COLO668 (cell line): ENCODE data around the gene PRR35.

Experiments
- DNase-seq: peaks from one replicate; lab custom pipeline; 2025; ENCODE audit not compliant: unreplicated experiment; lab: John Stamatoyannopoulos, UW

The PRR35 gene

DNA sequence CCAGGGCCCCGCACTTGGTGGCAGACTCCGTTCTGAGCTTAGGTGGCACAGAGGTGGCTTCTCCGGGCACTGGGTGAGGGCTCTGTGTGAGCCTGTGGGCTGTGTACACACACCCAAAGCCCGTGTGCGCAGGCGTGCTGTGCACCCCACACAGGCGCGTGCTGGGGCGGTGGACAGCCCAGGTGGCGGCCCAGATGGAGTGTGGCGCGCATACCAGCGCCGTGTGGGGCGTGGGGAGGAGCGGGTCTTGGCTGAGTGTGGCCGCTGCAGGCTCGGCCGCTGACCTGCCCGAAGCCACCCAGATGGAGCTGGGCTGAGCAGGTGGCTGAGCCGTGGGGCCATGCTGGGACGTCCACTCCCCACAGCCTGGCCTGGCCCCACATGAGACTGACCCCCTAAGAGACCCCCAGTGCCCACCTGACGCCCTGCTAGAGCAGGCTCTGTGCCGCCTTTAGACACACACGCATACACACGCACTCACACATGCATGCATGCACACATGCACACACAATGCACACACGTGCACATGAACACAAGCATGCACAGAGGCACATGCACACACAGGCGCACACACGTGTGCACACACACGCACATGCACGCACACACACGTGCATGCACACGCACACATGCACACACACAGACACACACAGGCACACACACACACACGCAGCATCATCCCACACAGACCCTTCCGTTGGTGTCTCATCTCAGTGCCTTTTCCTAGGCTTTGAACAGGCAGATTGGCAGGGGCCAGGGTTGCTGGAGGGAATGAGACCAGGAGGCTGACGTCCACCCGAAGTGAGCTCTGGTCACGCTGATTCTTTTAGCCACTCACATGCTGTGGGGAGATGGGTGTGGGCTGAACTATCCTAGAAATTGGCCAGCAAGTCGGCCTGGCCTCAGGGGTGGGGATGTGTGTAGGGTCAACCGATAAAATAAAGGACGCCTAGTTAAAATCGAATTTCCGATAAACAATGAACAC is 2.1 kb downstream of the PRR35 start:
- DNase-seq = peak; percentile 17

DNA sequence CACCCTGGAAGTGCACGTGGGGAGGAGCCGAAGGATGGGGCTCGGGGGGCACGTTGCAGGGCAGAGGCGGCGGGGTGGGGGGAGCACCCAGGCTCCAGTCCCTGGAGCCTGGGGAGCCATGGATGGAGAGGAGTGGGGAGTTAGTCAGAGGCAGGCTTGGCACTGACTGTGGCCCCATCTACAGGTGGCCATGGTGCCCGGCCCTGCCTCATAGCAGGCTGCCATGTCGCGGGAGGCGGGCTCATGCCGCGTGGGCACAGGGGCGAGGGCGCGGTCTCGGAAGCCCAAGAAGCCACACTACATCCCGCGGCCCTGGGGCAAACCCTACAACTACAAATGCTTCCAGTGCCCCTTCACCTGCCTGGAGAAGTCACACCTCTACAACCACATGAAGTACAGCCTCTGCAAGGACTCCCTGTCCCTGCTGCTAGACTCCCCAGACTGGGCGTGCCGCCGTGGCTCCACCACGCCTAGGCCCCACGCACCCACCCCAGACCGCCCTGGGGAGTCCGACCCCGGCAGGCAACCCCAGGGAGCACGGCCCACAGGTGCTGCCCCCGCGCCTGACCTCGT is 3.0 kb downstream of the PRR35 start:
- no peak for DNase-seq

DNA sequence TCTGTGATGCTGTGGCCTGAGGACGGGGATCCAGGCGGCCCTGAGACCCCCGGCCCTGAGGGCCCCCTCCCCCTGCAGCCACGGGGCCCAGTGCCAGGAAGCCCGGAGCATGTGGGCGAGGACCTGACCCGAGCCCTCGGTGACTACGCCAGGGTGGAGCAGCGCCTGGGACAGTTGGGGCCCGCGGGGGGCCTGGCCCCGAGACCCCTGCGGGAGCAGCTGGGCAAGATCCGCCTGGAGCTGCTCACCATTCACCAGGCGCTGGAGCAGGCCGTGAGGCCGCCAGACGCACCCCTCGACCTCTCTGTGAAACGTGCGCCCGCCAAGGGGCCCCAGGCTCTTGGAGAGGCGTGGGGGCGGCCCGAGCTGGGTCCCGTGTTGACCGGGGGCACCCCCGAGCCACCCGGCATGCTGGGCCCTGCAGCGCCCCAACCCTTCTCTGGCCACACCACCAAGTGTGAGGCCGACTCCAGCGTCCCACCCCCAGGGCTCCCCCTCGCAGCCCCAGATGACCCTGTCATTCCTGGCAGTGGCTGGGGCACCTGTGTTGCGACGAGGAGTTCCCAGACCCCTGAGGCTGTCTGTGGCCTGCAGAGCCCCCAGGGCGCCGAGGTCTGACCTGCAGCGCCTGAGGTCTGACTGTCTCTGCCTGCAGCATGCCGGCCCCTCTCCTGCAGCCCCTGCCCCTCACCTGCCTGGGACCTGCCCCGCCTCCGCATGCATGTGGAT is 4.7 kb downstream of the PRR35 start:
- no peak for DNase-seq

DNA sequence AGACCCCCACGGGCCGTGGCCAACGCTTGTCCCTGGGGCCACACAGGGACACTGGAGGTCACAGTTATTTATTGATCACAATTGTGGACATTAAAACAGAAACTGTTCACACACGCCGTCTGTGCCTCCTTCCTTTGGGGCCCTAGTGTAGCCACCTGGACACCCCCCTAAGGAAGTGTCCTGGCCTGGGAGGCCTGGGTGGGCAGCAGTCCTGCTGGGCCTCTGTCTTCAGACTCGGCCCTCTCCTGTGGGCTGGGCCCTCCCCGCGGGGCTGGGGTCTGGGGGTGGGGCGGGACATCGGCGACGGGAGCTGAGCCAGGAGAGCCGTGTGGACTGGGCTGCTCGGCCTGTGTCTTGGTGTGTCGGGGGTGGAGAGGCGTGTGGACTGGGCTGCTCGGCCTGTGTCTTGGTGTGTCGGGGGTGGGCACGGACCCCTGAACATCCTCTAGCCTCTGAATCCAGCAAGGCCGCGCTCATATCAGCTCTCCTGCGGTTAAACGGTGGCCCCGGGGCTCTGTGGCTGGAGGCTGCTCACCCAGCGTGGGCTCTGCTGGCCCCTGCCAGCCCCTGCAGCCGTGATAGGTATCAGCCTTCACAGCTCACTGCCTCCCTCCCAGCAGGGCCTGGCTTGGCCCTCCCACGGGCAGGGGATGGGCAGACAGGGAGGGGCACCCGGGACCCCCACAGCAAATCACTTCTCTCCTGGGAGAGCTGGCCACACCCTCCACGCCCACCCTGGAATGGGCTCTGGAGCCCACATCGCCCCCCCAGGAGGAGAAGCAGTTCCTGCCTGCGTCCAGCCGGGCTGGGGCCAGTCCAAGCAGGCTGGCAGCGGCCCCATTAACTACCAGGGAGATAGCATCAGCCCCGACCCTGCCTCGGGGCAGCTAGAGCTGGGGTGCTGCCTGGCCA is 5.5 kb downstream of the PRR35 start:
- no peak for DNase-seq

DNA sequence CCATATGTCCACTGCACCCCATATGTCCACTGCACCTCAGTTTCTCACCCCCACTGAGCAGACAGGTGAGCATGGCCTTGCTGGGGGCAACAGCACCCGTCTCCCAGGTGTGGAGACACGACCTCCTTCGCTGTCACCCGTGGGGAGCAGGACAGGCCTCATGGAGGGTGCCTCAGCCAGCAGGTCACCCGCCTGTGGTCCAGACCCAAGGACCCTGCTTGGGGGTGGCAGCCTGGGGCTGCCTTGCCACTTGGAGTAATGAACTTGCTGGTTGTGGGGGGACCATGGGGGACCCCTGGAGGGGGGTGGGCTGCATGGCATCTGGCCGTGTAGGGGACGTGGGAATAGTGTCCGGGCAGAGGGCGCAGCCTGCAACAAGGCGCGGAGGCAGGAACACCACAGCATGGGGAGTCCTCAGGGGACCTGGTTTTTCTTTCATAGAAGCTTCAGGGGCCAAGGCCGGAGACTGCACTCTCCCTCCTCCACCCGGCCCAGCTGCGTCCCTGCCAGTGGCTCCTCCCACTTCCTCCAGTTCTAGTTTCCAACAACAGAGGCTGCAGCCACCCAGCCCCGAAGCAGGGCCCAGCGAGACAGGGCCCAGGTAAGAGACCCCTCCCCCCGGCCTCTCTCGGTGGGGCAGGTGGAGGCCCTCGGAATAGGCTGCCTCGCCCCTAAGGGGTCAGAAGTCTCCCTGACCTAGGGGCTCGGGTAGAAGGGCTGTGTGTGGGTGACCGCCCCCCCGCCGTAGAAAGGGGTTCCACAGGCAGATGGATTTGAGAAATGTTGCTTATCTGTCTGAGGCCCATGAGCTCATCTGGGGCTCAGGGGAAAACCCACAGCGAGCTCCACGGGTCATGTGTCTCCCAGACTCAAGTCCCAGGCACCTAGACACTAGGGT is 6.5 kb downstream of the PRR35 start, which contains the start of gene NHLRC4:
NHLRC4 (plus strand) TSS at position 531 of the 898 bp plus-strand sequence. CDS start 1,043 bp downstream, outside the sequence.
- peak; percentile 68 for DNase-seq

DNA sequence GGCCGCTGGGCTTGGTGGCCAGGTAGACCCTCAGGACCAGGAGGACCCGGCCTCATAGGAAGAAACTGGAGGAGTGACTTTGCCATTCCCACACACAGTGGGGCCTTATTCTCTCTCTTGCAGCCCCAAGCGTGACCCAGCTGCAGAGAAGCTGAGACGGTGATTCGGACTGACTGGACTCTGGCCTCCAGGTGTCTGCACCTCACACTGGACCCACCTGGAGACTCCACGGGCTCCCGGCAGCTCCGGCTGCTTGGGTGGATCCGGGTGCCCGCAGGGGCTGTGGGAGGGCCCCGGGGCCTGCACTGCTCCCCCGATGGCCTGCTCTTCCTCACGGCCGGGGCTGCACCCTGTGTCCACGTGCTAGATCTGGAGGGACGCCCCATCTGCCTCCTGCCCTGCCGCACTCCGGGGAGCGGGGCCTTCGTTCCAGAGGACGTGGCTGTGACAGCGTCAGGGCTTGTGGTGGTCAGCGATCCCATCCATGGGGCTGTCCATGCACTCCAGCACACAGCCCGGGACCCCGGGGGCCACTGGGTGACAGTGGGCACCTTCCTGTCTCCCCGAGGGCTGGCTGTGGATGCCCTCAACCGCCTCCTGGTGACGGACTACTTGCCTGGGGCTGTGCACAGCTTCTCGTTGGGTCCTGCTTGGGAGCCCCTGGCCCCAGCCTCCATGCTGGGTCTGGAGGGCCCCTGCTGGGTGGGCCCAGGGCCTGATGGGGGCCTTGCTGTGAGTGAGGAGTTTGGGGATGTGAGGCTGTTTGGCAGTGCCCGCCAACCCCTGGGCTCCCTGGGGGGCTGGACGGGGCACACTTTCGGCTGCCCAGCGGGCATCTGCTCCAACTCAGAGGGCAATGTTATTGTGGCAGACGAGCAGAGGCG is 7.4 kb downstream of the PRR35 start:
- no peak for DNase-seq

DNA sequence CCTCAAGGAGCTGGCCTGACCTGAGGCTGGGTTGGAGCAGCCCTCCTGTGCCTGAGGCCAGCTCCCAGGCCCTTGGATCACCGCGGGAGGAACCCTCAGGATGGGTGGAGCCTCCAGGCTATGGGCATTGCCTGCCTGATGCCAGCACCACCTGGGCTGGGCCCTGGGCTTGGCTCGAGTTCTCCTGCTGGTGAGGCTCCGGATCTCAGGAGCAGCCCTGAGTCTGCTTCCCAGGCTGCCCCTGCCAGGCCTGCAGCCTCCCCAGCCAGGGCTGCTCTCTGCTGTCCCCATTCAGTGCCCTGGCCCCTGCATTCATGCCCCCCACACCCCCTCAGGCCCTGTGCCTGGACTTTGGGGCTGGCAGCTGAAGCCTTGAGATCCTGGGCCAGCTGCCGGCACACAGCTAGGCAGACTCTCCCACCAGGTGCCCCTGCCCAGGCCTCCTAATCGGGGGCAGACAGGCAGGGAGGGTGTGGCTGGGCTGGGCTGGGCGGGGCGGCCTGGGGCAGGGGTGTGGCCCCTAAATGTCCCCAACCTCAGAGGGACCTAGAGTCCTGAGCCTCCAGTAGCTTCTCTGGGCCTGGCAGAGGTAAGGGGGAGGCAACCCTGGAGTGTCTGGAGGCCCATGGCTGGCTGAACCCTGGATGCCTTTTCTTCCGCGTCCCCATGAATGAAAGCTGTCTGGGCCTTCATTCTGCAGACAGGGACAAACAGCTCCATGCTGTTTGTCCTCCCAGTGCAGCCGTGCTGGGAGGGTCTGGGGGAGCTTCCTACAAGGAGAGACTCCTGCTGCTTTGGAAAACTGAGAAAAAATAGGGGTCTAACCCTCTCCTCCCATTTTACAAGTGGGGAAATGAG is 8.4 kb downstream of the PRR35 start:
- no peak for DNase-seq

DNA sequence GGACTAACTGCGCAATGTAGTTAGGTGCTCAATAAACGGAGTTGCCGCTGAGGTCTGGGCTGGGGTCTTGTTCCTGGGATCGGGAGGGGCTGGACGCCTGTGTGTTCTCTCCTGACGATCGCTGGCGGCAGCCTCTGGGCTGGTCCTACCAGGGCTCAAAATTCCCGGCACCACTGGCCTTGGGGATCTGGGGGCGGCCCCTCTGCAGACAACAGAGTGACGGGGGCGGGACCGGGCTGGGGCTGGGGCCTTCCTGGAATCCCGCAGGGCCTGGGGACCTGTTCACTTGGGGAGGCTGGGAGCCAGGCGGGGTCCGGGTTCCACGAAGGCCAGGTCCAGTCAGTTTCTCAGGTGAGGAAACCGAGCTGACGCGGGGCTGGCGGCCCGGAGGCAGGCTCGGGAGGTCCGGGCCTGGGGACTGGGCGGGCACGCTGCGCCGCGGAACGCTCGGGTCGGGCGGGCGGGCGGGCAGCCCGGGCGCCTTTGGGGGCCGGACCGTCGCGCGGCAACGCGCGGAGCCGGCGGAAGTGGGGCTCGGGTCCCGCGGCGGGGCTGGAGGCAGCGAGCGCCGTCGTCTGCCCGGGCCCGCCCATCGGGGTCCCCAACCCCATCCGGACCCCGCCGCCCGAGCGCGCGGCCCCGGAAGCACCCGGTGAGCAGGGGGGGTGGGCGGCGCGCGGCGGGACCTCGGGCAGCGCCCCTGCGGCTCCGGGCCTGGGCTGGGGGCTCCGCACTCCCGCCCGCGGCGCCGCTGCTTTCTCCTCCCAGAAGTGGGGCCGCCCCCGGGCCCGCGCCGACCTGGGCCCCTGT is 9.5 kb downstream of the PRR35 start, which contains the start of gene PIGQ:
PIGQ (plus strand) TSS at position 524 of the 810 bp plus-strand sequence. CDS start 4,107 bp downstream, outside the sequence.
- DNase-seq = peak; percentile 76

DNA sequence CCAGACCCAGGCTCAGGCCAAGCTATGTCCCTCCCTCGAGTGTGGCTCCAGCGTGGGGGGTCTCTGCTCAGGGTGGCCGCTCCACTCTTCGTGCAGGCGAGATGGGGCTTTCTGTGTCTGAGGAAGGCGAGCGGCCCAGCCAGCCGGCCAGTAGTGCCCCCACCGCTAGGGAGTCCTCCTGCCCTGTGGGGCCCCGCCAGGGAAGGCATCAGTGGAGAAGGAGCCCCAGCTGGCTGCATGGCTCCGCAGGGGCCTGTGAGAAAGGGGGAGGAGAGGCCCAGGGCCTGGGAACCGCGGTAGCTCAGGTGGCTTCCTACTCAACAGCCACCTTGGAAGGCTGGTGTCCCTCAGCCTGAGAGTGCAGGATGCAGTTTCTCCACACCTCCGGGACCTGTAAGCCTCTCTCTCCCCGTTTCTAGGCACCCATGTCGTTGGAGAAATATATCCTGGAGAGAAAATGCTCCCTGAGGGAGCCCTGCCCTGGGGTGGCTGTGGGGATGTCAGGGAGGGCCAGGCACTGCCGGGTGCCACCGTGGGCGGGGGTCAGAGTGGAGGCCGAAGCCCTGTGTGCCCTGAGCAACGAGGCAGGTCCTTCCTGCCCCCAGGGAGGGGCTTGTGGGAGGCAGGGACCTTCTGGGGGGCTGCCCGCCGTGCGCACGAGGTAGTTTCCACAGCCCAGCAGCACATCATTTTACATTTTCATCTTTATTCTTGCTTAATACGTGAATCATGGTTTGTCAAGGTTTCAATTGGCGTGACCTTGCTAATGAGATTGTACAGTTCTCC is 12.9 kb downstream of the PRR35 start:
- DNase-seq = no peak

DNA sequence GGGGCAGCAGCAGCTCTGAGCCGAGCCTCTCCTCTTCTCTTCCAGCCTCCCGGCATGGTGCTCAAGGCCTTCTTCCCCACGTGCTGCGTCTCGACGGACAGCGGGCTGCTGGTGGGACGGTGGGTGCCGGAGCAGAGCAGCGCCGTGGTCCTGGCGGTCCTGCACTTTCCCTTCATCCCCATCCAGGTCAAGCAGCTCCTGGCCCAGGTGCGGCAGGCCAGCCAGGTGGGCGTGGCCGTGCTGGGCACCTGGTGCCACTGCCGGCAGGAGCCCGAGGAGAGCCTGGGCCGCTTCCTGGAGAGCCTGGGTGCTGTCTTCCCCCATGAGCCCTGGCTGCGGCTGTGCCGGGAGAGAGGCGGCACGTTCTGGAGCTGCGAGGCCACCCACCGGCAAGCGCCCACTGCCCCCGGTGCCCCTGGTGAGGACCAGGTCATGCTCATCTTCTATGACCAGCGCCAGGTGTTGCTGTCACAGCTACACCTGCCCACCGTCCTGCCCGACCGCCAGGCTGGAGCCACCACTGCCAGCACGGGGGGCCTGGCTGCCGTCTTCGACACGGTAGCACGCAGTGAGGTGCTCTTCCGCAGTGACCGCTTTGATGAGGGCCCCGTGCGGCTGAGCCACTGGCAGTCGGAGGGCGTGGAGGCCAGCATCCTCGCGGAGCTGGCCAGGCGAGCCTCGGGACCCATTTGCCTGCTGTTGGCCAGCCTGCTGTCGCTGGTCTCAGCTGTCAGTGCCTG is 14.0 kb downstream of the PRR35 start:
- peak; percentile 24 for DNase-seq

DNA sequence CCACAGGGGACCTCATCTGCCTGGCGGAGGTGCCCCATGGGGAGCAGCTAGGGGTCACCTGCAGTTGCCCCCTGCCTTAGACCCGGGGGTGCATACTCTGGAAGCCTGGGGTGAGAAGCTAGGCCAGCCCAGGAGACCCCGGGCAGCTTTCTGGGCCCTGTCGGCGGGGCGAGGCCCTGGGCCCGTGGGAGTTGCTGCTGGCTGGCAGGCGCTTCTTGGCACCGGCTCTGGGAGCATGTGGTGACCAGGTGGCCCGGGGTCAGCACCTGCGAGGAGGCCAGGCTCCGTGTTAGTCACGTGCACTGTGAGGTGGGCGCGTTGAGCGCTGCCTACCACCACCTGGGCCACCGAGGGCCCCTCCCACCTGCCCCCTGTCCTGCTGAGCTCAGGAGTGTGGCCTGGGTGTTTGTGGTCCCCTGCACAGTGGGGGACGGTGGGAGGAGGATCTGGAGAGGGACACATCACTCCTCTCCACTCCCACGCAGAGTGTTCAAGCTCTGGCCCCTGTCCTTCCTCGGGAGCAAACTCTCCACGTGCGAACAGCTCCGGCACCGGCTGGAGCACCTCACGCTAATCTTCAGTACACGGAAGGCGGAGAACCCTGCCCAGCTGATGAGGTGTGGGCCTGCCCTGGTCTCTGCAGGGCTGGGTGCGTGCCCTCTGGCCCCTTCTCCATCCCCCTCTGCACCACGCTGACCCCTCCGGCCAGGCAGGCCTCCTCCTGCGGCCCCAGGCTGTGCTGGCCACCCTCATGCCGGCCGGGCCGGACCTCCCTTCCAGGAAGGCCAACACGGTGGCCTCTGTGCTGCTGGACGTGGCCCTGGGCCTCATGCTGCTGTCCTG is 15.4 kb downstream of the PRR35 start:
- DNase-seq = no peak

DNA sequence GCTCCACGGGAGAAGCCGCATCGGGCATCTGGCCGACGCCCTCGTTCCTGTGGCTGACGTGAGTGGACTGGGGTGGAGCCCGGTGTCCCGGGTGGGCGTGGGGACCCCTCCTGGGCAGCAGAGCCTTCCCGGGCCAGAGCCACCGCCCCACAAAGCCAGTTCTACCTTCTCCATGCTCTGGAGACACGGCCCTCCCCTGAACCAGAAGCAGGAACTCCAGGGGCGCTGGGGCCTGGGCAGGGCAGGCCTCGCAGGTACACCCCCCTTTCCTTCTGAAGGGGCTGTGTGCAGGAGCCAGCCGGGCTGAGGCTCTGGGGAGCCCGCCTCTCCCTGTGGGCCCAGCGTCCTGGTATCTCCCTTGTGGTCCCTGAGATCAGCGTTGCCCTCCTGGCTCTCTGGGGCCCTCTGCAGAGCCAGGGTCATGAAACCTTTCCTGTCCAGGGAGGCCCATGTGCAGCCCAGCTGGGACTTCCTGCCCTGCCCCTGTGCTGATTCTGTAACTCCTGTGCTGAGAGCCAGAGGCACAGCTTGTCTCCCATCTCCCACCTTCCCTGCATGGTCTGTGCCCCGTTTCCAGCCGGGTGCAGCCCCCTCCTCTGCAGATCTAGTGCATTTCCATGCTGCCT is 16.1 kb downstream of the PRR35 start:
- no peak for DNase-seq

DNA sequence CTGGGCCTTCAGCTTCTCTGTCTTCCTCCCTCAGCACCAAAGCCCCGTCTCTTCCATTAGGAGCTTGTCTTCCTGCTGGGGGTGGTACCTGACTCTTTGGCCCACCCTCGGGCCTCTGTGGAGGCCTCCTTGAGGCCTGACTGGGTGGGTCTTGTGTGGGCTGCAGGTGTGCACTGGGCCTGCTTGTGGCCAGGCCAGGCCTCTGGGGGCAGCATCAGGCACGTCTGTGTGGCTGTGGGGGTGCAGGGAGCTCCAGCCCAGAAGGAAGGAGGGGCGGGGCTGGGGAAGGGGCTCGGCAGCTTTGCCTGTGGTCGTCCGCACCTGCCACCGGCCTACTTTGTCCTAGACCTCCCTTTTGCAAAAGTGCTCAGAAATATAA is 16.6 kb downstream of the PRR35 start:
- DNase-seq = no peak

DNA sequence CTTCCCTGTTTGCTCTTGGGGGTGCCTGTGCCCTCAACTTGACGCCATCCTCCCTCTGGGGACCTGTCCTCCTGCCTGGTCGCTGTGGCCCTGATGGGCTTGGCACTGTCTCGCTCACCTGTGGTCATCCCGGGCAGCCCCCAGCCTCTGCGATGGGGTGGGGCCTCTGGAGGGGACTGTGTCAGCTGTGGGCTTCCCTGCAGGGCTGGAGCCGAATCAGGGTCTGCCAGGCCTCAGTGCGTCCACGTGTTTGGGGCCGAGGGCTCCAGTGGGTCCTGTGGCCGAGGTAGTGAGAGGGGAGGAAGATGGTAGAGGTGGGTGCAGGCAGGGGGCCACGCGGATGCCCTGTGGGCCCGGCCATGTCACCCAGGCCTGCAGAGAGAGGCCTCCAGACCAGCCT is 17.6 kb downstream of the PRR35 start:
- no peak for DNase-seq
